ENCODE data around the gene RAB40B.

Gene RAB40B

DNA sequence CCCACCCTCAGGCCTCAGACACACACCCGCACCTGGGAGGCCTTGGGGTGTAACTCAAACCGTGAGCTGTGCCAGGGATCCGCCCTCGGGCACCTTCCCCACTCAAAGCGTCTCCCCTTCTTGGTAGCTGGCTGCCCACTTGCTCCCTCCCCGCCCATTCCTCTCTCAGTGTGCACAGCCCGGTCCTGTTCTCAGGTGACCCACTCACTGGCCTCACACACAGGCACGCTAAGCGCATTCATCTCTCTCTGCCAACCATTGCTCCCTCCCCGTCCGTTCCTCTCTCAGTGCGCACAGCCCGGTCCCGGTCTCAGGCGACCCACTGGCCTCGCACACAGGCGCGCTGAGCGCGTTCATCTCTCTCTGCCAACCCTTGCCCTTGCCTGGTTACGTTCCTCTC, 71.1 kb downstream of the RAB40B start:
- in situ Hi-C loops (cut with HindIII; ENCODE audit: low sequenced_read_pairs): no loop called here

GRCh38 chr17:82623707-82624106, 74.8 kb downstream of the RAB40B start:
- in situ Hi-C loops (cut with HindIII; ENCODE audit: low sequenced_read_pairs): no loop called here

DNA sequence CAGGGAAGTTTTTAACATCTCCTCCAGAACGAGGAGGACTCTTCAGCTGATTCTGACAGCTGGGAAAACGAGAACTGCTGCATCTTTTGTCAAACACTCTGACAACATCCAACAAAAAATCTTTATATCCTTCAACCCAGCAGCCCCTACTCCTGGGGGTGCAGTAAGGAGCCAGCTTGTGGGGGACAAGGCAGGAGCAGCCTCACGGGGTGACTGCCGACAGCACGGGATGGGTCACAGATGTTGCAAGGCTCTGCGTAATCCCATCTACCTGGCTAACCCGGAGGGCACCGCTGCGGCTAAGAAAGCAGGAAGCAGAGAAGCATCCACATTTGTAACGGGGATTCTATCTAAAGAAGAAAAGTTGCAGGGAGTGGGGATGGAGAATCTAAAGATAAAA, 78.9 kb downstream of the RAB40B start:
- in situ Hi-C loops (cut with HindIII; ENCODE audit: low sequenced_read_pairs): no loop called here

DNA sequence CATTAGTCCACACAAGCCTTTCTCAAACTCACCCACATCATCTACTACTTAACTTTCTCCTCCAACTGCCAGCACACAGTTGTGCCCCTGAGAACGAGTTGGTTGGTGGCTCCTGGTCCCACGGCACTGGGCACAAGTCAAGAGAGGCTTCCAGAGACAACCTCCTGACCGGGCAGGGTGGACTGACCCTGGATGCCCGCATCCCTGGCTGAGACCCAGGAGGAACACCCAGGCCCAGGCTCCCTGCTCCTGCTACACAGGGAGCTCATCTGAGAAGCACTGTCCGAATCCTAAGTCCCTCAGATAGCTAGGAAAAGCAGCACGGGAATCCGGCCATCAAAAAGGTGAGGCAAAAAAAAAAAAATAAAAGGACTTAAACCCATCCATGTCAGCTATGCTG, 79.3 kb downstream of the RAB40B start:
- in situ Hi-C loops (cut with HindIII; ENCODE audit: low sequenced_read_pairs): no loop called here

- in situ Hi-C loops (cut with HindIII; ENCODE audit: low sequenced_read_pairs): no loop called here
Measured at GRCh38 chr17:82616021-82616711, 82.3 kb downstream of the RAB40B start.

DNA sequence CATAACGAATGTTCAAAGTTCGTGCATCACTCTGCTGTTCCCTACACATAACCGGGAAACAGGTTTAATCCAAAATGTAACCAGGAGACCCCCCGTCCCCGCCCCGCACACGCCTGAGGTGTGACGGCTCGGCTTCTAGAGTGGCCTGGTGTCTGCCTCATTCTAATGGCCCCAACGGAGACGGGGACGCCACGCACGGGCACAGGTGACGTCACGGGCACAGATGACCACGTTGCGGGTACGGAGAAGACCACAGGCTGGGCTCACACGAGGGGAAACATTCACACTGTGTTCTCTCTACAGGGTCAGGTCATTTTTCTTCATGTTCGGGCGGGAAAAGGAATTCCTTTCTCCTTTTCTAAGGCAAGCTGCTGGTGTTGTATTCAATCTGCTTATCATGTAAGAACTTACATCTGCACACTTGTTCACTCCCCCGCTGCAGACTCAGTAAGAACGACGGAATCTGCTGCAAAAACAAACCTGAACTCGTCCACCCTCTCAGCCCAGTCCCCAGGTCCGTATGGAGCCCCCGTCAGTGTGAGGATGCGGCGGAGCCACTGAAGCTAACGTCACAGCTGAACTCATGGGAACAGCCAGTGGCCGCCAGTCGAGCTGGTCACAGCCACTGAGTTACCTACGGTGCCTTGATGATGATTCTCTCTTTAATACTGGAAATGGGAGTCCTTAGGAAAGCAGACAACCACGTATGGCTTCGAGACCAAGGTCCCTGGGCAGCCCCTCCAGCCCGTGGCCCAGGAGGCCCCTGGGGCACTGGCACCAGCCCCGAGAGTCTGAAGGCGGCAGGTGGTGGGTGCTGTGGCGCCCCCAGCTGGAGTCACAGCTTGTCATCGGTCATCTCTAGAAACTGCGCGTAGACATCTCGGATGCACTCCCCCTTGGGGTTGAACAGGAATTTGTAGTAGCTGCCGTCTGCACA, 83.1 kb downstream of the RAB40B start:
- in situ Hi-C loops (cut with HindIII; ENCODE audit: low sequenced_read_pairs): no loop called here

- in situ Hi-C loops (cut with HindIII; ENCODE audit: low sequenced_read_pairs): no loop called here
Measured at GRCh38 chr17:82614095-82614631, 84.3 kb downstream of the RAB40B start.

DNA sequence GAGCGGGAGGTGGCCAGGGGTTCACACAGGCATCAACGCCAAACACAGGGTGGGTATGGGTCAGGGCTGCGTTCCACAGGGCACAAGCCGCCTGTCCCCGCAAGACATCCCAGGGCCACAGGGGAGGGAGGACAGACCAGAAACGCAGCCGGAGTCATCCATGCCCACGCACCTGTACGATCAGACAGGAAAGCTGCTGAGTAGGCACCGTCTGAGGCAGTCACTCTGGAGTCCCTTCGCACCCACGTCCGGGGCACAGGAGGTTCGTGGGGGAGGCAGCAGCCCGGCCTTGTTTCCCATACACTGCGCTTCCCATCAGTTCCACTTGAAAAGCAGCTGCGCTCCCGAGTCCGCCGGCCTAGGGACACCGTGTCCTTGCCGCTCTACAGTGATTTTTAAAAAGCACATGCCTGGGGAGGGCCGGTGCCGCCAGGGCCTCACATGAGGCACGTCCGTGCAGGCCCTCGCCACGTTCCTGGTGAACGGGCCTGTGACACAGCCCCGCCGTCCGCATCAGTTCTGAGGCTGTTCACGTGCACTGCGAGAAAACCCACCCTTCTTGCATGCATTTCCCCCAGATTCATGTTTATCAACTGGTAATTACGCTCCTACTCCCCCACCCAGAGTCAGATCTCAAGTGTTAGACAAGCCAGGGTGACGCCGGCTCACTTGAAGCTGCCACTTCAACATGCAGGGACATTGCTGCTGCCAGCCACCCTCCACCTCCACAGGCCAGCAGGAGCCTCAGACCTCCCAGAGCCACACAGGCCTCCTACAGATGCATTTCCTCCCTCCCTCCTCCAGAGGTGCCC, 85.0 kb downstream of the RAB40B start:
- in situ Hi-C loops (cut with HindIII; ENCODE audit: low sequenced_read_pairs): no loop called here

- in situ Hi-C loops (cut with HindIII; ENCODE audit: low sequenced_read_pairs): no loop called here
Measured at GRCh38 chr17:82611140-82612058, 87.1 kb downstream of the RAB40B start.

DNA sequence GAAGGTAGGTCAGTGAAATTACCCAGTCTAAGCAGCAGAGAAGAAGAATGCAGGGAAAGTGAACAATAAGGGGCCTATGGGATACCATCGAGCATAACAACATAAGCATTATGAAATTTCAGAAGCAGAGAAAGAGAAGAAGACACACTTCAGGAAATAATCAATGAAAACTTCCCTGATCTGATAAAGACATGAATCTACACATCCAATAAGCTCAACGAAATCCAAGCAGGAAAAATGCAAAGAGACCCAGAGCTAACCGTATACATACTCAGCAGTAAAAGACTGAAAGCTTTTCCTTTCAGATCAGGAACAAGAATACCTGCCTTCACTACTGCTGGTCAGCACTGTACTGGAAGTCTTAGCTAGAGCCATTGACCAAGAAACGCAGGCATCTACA, 88.8 kb downstream of the RAB40B start:
- in situ Hi-C loops (cut with HindIII; ENCODE audit: low sequenced_read_pairs): no loop called here

DNA sequence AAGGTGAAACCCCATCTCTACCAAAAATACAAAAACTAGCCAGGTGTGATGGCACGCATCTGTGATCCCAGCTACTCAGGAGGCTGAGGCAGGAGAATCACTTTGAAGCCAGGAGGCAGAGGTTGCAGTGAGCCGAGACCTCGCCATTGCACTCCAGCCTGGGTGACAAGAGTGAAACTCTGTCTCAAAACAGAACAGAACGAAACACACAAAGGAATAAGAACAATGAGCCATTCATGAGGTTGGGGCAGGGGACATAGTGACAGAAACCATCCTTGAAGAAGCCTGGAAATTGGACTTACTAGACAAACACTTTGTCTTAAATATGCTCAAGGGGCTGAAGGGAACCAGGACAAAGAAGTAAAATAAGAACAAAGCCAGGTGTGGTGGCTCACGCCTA, 89.7 kb downstream of the RAB40B start:
- in situ Hi-C loops (cut with HindIII; ENCODE audit: low sequenced_read_pairs): no loop called here

DNA sequence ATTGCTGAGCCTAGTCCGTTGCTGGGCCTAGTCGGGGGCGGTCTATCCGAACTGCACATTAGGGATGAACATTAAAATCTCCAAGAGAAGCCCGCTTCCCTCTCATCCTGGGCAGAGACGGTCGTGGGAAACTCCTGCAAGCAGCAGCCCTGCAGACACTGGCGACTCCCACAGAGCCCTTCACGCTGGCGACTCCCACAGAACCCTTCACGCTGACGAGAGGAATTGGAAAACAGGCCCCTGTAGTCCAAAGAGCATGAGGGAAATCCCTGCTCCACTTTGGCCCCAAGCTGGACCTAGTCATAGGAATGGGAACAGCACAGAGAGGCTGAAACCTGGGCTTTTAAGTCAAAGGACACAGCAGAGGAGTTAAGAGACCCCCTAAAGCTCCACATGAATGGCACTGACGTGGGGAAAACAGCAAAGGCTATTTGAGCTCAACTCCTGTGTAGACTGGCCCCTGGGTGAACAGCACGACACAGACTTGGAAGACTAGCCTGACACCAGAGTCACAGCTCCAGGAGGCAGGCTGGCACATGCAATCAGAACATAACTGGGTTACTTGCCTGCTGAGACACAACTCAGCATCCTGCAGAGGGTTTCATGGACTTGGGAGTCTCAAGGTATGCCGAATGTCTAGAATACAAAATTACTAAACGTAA, 92.4 kb downstream of the RAB40B start:
- in situ Hi-C loops (cut with HindIII; ENCODE audit: low sequenced_read_pairs): no loop called here
